ENCODE measurements around the gene GPD1. TPM values are rescaled to one million over a fixed set of nuclear protein-coding genes. Genes with fewer than 3 reads are reported as not detected.
A peak's percentile ranks its signal among the peaks of the same experiment; 100 is the strongest.

GPD1 gene
- total and polyA plus RNA-seq, 9 of the 15 experiments (the other 6 are each of a cell fraction or from before 2014, with no cell fraction given): 0.13 to 1.00 (median 0.55) TPM

DNA sequence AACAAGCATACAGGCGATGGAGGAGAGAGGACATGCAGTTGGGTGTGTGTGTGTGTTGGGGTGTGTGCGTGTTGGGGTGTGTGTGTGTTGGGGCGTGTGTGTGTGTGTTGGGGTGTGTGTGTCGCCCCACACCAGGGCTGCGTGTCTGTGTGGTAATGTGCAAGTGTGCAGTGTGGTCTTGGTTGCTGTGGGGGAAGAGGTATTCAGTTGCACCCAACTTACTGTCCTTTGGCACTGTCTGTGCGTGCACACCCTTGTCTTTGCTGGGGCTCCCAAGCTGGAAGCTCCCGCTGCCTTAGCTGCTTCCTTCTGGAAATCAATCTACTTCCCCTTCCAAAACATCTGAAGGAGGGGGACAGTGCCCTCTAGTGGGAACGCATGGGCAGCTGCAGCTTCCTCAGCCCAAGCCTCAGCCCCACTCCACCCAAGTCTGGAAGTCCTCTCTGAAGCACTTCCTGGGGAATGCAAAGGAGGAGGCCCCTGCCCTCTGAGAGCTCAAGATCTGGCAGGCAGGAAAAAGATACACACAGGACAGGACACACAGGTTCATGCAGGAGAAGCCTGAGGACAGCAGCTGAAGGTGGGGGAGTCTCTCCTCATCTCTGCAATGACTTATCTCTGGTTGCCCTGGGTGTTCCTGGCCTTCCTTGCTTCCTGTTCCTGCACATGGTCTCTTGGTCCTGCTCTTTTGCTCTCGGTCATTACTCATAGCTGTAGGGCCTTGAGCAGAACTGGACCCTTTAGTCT is 33.3 kb upstream of the GPD1 start (continued):
- TF ChIP-seq ID3 (CRISPR knock-in tag; IDR thresholded peaks at IDR 0.05) (no peak), ID3 (tag; IDR thresholded peaks at IDR 0.05) (no peak), LCOR (CRISPR knock-in tag; IDR thresholded peaks at IDR 0.05) (no peak), GTF2A2 (tag; IDR thresholded peaks at IDR 0.05) (no peak), PHF20 (IDR thresholded peaks at IDR 0.05; ENCODE audit: partially characterized antibody) (no peak), EHMT2 (IDR thresholded peaks at IDR 0.05) (peak; percentile 38; the same call in 1 of the 2 replicates), ZNF212 (CRISPR knock-in tag; IDR thresholded peaks at IDR 0.05) (no peak), ZBTB7A (IDR thresholded peaks at IDR 0.05; ENCODE audit: borderline replicate concordance, control insufficient read depth, low read depth, low read length) (0 out of 2 replicates have a peak, but pooled peaks have one; percentile 10), ATF7 (IDR thresholded peaks at IDR 0.05) (no peak), ZBTB17 (CRISPR knock-in tag; IDR thresholded peaks at IDR 0.05) (no peak), STAG1 (CRISPR knock-in tag; IDR thresholded peaks at IDR 0.05; ENCODE audit: borderline replicate concordance) (peak; percentile 70; the same call in 1 of the 2 replicates), EP400 (IDR thresholded peaks at IDR 0.05) (no peak), ETV1 (tag; conservative IDR thresholded peaks at IDR 0.05; ENCODE audit: low read depth) (no peak; the same call in 1 of the 2 replicates), ZNF778 (CRISPR knock-in tag; IDR thresholded peaks at IDR 0.05) (no peak), MBD2 (IDR thresholded peaks at IDR 0.05; ENCODE audit: borderline replicate concordance, low read depth) (no peak), PRDM10 (IDR thresholded peaks at IDR 0.05; ENCODE audit: partially characterized antibody) (no peak), CEBPZ (IDR thresholded peaks at IDR 0.05; ENCODE audit: borderline replicate concordance, low read depth, low read length) (no peak)
